A673 (cell line): ENCODE results near the gene EGLN2. TPM values are rescaled to one million over a fixed set of nuclear protein-coding genes. Genes with fewer than 3 reads are reported as not detected.
"Not testable (repeated sequence)": the region's sequence is repeated elsewhere in the genome, so short reads cannot be mapped to it uniquely, and the experiment has no call there.

Experiments used
- BruUV-seq: library from RNA; stranded (reverse); fragments of 400-500 nt; replicated peaks from 2 replicates; lab custom pipeline; 2021; lab: Mats Ljungman, UMichigan
- CTCF ChIA-PET: fragments of 300-600 bp; sonication (Branson Sonifier 250); formaldehyde crosslinking; loops from one replicate; lab custom pipeline; 2022; ENCODE audit warnings: antibody characterized with exemption; lab: Charles Lee
- POLR2A ChIA-PET: fragments of 300-600 bp; sonication (Branson Sonifier 250); formaldehyde crosslinking; loops from one replicate; lab custom pipeline; 2022; ENCODE audit warnings: antibody characterized with exemption; ENCODE audit not compliant: low non-redundant PET; lab: Charles Lee
- DNase-seq: peaks from one replicate; pipeline ENCODE4 v3.0.0-alpha.2; 2015; ENCODE audit warnings: low spot score
- H3K27ac ChIP-seq: fragments of 200-600 bp; sonication (generic); 2 replicates; pipeline ENCODE4 v1.5.1; 2016; ENCODE audit warnings: mixed run types, low read depth, mild to moderate bottlenecking, mixed read lengths, antibody characterized with exemption, low read length; ENCODE audit not compliant: poor library complexity, severe bottlenecking
- H3K27me3 ChIP-seq: fragments of 200-600 bp; sonication (generic); replicated peaks from 2 replicates; pipeline ENCODE4 v1.6.1; 2017; ENCODE audit warnings: mixed run types, low read depth, mild to moderate bottlenecking, mixed read lengths, antibody characterized with exemption, low read length; ENCODE audit not compliant: insufficient read depth, poor library complexity
- H3K36me3 ChIP-seq: fragments of 200-600 bp; sonication (generic); 2 replicates; pipeline ENCODE4 v1.6.1; 2016; ENCODE audit warnings: mixed run types, mild to moderate bottlenecking, mixed read lengths, antibody characterized with exemption, low read length; ENCODE audit not compliant: insufficient read depth, poor library complexity, severe bottlenecking
- H3K4me1 ChIP-seq: fragments of 200-600 bp; sonication (generic); 2 replicates; pipeline ENCODE4 v1.6.1; 2017; ENCODE audit warnings: mixed run types, mild to moderate bottlenecking, mixed read lengths, antibody characterized with exemption, low read length; ENCODE audit not compliant: insufficient read depth, poor library complexity, severe bottlenecking
- H3K4me3 ChIP-seq: fragments of 200-600 bp; sonication (generic); 2 replicates; pipeline ENCODE4 v1.5.1; 2016; ENCODE audit warnings: low read depth, mixed run types, mild to moderate bottlenecking, mixed read lengths, low read length; ENCODE audit not compliant: poor library complexity, severe bottlenecking
- H3K9me3 ChIP-seq: fragments of 200-600 bp; sonication (generic); 2 replicates; pipeline ENCODE4 v1.6.1; 2016; ENCODE audit warnings: mixed run types, low read depth, mild to moderate bottlenecking, mixed read lengths, antibody characterized with exemption, low read length; ENCODE audit not compliant: poor library complexity, severe bottlenecking
- intact Hi-C: fragments of 100-400 bp; cut with micrococcal nuclease; formaldehyde crosslinking; loops from one replicate; pipeline ENCODE4 v1.10.0; 2022; ENCODE audit not compliant: unreplicated experiment
- total RNA-seq: library from RNA; stranded (reverse); gene quantifications from 2 replicates; pipeline ENCODE4 v1.2.3, GENCODE V29; 2021

EGLN2 gene
- total RNA-seq, 1 experiment from 2014 or later = 113 TPM

DNA sequence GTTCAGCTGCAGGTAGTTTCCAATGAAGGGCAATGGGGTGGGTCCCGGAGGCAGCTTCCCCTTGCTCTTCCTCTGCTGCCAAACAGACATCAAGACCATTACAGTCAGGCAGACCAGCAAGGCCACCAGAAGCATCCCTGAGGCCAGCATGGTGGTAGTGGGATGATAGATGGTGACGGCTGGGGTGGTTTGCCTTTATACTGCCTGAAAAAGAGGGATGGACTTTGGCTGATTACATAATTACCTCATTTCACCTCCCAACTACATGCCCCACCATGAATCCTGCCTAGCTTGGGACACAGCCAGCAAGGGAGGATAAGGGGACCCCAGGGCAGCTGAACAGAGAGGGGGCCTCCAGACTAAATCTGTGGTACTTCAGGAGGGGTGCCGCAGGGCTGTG lies 51.3 kb downstream of the EGLN2 start, which contains the start of gene CYP2A6:
Gene CYP2A6 (minus strand): TSS at position 171 of the 400 bp plus-strand sequence. CDS start 21 bp downstream, at position 150.
- CTCF ChIA-PET, DNase-seq, POLR2A ChIA-PET, intact Hi-C loops, H3K4me1 ChIP-seq, H3K27ac ChIP-seq, H3K4me3 ChIP-seq, H3K9me3 ChIP-seq, BruUV-seq, H3K36me3 ChIP-seq: not testable (repeated sequence)
- peaks cover 11% of the 10 kb centered on the region for H3K27me3 ChIP-seq

GRCh38 chr19:40852467-40853152 lies 53.6 kb downstream of the EGLN2 start:
- CTCF ChIA-PET, H3K27ac ChIP-seq, H3K4me1 ChIP-seq, H3K9me3 ChIP-seq, DNase-seq, BruUV-seq, POLR2A ChIA-PET, H3K36me3 ChIP-seq, H3K4me3 ChIP-seq, intact Hi-C loops: not testable (repeated sequence)
- H3K27me3 ChIP-seq = peaks cover 11% of the 10 kb centered on the region

Other genes starting within 250 kb of the EGLN2 start
- gene SHKBP1, start 222.3 kb upstream of the EGLN2 start, total RNA-seq = 85.5 and 110 TPM in 2 replicates
- gene LTBP4, start 197.8 kb upstream of the EGLN2 start, total RNA-seq = 139 and 178 TPM in 2 replicates
- 38.4 and 49.3 TPM in 2 replicates for gene NUMBL, start 108.5 kb upstream of the EGLN2 start, total RNA-seq
- 34.1 and 38.8 TPM in 2 replicates for gene COQ8B, start 82.3 kb upstream of the EGLN2 start, total RNA-seq
- gene ITPKC, start 82.1 kb upstream of the EGLN2 start, total RNA-seq = 7.2 and 8.5 TPM in 2 replicates
- gene ACTMAP, start 48.7 kb upstream of the EGLN2 start, total RNA-seq = 17.1 and 20.8 TPM in 2 replicates
- gene SNRPA, start 48.0 kb upstream of the EGLN2 start, total RNA-seq = 167 and 179 TPM in 2 replicates
- gene MIA, start 23.7 kb upstream of the EGLN2 start, total RNA-seq = 0.75 and 0.85 TPM in 2 replicates
- 9.1 and 14.6 TPM in 2 replicates for gene RAB4B, start 20.9 kb upstream of the EGLN2 start, total RNA-seq
- gene CYP2A6, start 51.3 kb downstream of the EGLN2 start, total RNA-seq = not detected in 2 replicates
- gene CYP2A7, start 83.0 kb downstream of the EGLN2 start, total RNA-seq = not detected in 2 replicates
- gene CYP2B6, start 192.1 kb downstream of the EGLN2 start, total RNA-seq = not detected in 2 replicates